Right hindlimb (tissue), 1 donor: Measurements from ENCODE around the gene ARF3.

ENCODE experiments used
- DNase-seq: peaks from one replicate; pipeline ENCODE4 v3.0.0-alpha.2; 2018

ARF3 gene

DNA sequence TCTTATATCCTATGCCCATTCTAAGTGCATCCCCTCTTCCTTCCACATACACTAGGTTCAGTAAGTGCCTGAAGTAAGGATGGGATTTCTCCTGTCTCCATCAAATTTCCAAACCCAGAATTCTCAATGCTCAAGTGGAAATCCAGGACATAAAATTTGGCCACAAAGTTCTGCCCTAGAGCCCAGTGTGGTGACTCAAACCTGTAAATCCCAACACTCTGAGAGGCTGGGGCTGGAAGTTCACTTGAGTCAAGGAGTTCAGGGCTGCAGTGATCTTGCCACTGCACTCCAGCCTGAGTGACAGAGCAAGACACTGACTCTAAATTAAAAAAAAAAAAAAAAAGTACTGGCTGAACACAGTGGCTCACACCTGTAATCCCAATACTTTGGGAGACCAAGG, 4.5 kb upstream of the ARF3 start:
- DNase-seq = no peak

- no peak for DNase-seq
These were observed 4.0 kb upstream of the ARF3 start for GRCh38 chr12:48961331-48961730.

DNA sequence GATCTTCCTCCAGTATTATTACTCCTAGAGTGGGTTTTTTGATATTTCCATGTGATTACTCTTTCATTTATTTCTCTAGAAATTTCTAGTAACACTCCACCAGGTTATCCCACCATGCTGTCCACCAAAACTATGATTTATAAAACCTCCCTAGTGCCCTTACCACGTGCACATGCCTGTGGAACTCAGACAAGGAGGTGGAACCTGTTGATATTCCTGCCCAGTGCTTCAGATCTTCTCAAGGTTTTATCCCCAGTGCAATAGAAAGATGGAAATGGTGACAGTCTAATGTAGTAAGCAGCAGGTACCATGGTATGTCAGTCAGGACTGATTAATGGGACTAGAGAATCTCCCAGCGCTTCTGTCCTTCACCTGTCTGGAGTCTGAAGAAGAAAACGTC, 3.5 kb upstream of the ARF3 start:
- no peak for DNase-seq

- DNase-seq = no peak
These were observed 732 bp upstream of the ARF3 start for GRCh38 chr12:48958049-48958388.

GRCh38 chr12:48956279-48957140, 777 bp downstream of the ARF3 start:
- DNase-seq = peak; percentile 96

DNA sequence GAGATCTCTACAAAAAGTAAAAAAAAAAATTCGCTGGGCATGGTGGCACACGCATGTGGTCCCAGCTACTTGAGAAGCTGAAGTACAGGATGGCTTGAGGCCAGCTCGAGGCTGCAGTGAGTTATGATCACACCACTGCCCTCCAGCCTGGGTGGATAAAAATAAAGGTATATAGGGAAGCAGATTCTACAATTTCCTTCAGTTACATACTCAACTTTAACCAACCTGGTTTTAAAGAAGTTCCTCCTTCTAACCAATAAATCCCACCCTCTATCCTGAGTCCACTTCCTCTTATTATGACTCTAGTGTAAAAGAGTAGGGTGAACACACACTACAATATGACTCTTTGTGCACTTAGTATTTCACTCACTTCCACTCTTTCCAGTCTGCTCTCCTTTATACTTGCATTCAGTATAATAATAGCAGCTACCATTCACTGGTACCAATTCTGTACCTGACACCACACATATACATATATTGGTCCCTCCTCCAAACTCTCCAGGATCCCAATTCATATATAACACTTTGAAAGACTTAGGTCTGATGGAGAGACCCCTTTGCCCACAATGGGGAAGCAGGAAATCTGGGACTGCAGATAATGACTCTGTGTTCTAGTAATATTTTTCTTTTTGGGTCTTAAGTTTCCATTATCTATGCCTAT, 2.3 kb downstream of the ARF3 start:
- no peak for DNase-seq

DNA sequence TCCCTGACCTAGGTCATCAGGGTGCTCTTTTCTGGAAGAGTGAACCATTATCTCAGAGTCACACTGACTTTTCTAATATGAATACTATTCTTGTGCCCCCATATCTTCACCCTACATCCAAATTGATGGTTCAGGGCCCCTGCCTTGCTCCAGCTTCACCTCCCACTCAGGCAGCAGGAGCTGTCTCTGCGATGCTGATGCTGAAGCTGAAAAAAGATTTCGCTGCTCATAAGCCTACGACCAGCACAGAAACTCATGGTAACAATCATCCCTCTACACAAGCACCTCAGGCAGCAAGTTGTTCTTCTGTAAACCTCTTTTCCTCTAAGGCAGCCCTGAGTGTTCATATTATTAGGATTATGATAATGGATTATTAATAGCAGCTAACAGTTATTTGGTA, 3.2 kb downstream of the ARF3 start:
- no peak for DNase-seq

GRCh38 chr12:48952691-48953090, 4.6 kb downstream of the ARF3 start:
- no peak for DNase-seq

- DNase-seq = no peak
These were observed 9.6 kb downstream of the ARF3 start for GRCh38 chr12:48947727-48948126.

- no peak for DNase-seq
These were observed 10.3 kb downstream of the ARF3 start for GRCh38 chr12:48946943-48947342.

DNA sequence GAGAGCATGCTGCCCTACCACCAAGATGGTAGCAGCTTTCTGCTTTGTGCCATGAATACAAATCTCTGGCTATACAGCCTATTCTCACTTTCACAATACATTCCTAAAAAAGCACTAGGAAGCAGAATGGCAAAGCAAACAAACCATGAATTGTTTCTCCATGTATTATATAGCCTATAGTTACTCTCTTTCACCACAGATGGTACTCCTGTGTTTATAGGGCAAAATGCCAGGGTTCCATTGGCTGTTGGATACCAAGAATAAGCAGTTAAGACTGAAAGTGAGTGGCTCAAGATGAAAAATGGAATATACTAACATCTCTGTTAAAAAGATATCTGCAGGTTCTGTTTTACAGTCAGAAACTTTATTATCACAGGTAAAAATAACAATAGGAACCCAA, 11.1 kb downstream of the ARF3 start:
- no peak for DNase-seq

DNA sequence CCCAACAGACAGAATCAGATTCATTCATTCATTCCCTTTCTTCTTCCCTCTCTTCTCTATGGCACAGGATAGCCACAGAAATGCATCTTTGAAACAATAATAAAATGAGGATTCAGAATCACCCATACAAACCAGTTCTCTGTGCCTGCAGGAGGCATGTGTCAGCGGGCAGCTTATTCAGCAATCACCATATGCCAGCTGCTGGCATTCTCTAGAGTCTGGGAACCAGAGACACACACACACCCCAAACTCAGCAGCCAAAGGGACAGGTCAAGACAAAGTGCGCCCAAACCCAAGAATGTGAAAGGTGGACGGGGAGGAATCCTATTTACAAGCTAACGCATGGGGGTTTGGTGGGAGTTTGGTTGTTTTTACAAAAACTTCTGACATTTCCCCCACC, 14.1 kb downstream of the ARF3 start:
- DNase-seq = no peak

- DNase-seq = no peak
These were observed 17.1 kb downstream of the ARF3 start for GRCh38 chr12:48940181-48940580.

GRCh38 chr12:48938805-48939204, 18.5 kb downstream of the ARF3 start:
- no peak for DNase-seq

GRCh38 chr12:48937170-48937569, 20.1 kb downstream of the ARF3 start:
- no peak for DNase-seq

GRCh38 chr12:48936379-48936979, 20.8 kb downstream of the ARF3 start:
- DNase-seq = peak; percentile 77

GRCh38 chr12:48934312-48934706, 23.0 kb downstream of the ARF3 start:
- no peak for DNase-seq

DNA sequence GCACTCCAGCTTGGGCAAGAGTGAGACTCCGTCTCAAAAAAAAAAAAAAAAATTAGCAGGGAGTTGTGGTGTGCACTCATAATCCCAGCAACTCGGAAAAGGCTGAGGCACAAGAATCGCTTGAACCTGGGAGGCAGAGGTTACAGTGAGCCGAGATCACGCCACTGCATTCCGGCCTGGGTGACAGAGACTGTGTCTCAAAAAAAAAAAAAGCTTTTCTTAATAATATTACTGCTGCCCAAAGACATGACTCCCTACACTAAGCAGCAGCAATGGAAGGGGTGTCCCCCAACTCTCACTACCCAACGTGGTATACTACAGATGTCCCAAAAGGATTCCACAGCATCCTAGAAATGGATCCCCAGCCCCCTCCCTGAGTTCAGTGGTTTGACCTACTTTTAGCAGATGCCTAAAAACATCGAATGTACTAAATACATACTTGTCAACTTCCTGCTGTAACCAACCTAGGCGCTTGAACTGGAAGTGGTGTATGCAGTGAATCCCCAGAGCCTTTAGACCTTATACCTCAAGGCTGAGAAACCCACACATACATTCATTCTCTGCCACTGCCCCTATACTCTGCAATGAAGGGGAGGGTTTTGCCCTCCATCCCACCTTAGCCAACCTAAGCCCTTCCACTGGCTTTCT, 23.5 kb downstream of the ARF3 start:
- DNase-seq = no peak

- DNase-seq = no peak
These were observed 24.4 kb downstream of the ARF3 start for GRCh38 chr12:48932878-48933277.

GRCh38 chr12:48930475-48930874, 26.8 kb downstream of the ARF3 start:
- no peak for DNase-seq

DNA sequence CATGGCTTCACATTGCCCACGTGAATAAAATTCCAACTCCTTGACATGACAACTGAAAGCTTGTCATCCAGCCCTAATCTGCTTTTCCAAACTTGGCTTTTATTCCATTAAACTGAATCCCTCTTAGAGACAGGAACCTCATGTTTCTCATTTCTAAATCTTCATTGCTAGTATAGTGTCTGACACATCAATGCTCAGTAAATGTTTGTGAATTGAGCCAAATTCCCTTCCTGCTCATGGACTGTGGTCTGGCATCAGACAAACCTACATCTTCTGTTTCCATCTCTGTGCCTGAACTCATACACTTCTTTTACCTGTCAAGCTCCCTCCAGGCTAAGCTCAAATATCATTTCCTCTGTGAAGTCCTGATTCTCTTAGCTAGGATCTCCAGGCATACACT, 27.7 kb downstream of the ARF3 start:
- DNase-seq = no peak

GRCh38 chr12:48927261-48927660, 30.0 kb downstream of the ARF3 start:
- no peak for DNase-seq

- peak; percentile 80 for DNase-seq
These were observed 31.8 kb downstream of the ARF3 start, which contains the start of gene FKBP11 for GRCh38 chr12:48925304-48926011. TSS of gene FKBP11 (minus strand) at chr12:48925492. CDS start at chr12:48925428, 64 bp downstream.
